ENCODE data around the gene R3HDML.

Gene R3HDML

GRCh38 chr20:44336725-44337380, at the start of gene R3HDML:
R3HDML (plus strand) TSS chr20:44337043; CDS start chr20:44337158, 115 bp downstream.
- Histone ChIP-seq H3K4me1 (ENCODE audit: insufficient read depth, low read length, severe bottlenecking) (no peaks in the 10 kb centered on the region), H4K20me1 (ENCODE audit: insufficient read depth, low read length) (no peaks in the 10 kb centered on the region), H3K9me2 (ENCODE audit: low read depth, low read length) (no peaks in the 10 kb centered on the region), H3K36me3 (ENCODE audit: insufficient read depth, low read length) (no peaks in the 10 kb centered on the region), H3K9ac (ENCODE audit: low read length) (no peak within 1 kb of the TSS), H3K4me3 (ENCODE audit: low read depth, low read length, poor library complexity, severe bottlenecking) (no peak within 1 kb of the TSS), H3K27ac (ENCODE audit: low read depth, low read length, poor library complexity, severe bottlenecking) (no peak within 1 kb of the TSS), H3F3A (ENCODE audit: insufficient read depth, low read length) (no peaks in the 10 kb centered on the region), H2AFZ (ENCODE audit: low read length) (no peak within 1 kb of the TSS), H3K79me2 (ENCODE audit: insufficient read depth, low read length) (no peaks in the 10 kb centered on the region), H3K27me3 (ENCODE audit: insufficient read depth, low read length) (no peaks in the 10 kb centered on the region; the same call in 1 of the 2 replicates), H3K9me3 (ENCODE audit: low read length) (no peaks in the 10 kb centered on the region), H3K4me2 (ENCODE audit: low read length) (no peak within 1 kb of the TSS)
- TF ChIP-seq CTCF (IDR thresholded peaks at IDR 0.05; ENCODE audit: low read length) (no peak), EZH2 (IDR thresholded peaks at IDR 0.05; ENCODE audit: borderline replicate concordance, low read length) (no peak)

- no peaks in the 10 kb centered on the region for H3K4me1 ChIP-seq (ENCODE audit: insufficient read depth, low read length, severe bottlenecking)
- no peaks in the 10 kb centered on the region for H3K9me2 ChIP-seq (ENCODE audit: low read depth, low read length)
- no peak overlapping the region for H3K4me2 ChIP-seq (ENCODE audit: low read length)
- H3K27ac ChIP-seq (ENCODE audit: low read depth, low read length, poor library complexity, severe bottlenecking), result no peak overlapping the region
- H3K79me2 ChIP-seq (ENCODE audit: insufficient read depth, low read length), result no peaks in the 10 kb centered on the region
- no peak overlapping the region for H2AFZ ChIP-seq (ENCODE audit: low read length)
- H3F3A ChIP-seq (ENCODE audit: insufficient read depth, low read length), result no peaks in the 10 kb centered on the region
- no peak overlapping the region for H3K9ac ChIP-seq (ENCODE audit: low read length)
- H4K20me1 ChIP-seq (ENCODE audit: insufficient read depth, low read length), result no peaks in the 10 kb centered on the region
- no peak for TF ChIP-seq EZH2 (IDR thresholded peaks at IDR 0.05; ENCODE audit: borderline replicate concordance, low read length)
- TF ChIP-seq CTCF (IDR thresholded peaks at IDR 0.05; ENCODE audit: low read length), result no peak
- H3K27me3 ChIP-seq (ENCODE audit: insufficient read depth, low read length), result no peaks in the 10 kb centered on the region
- no peak overlapping the region for H3K4me3 ChIP-seq (ENCODE audit: low read depth, low read length, poor library complexity, severe bottlenecking)
- H3K36me3 ChIP-seq (ENCODE audit: insufficient read depth, low read length), result no peaks in the 10 kb centered on the region
- H3K9me3 ChIP-seq (ENCODE audit: low read length), result 0 out of 2 replicates have a peak, but pooled peaks cover 3% of the 10 kb centered on the region
Measured at GRCh38 chr20:44287272-44288097, 49.4 kb upstream of the R3HDML start.

GRCh38 chr20:44288252-44288651, 48.6 kb upstream of the R3HDML start:
- TF ChIP-seq CTCF (IDR thresholded peaks at IDR 0.05; ENCODE audit: low read length) (no peak), EZH2 (IDR thresholded peaks at IDR 0.05; ENCODE audit: borderline replicate concordance, low read length) (no peak)
- no peaks in the 10 kb centered on the region for H4K20me1 ChIP-seq (ENCODE audit: insufficient read depth, low read length)

More at GRCh38 chr20:44288252-44288651, 48.6 kb upstream of the R3HDML start:
- Histone ChIP-seq H3K4me2 (ENCODE audit: low read length) (no peak overlapping the region), H3K4me3 (ENCODE audit: low read depth, low read length, poor library complexity, severe bottlenecking) (no peak overlapping the region), H2AFZ (ENCODE audit: low read length) (no peak overlapping the region), H3K36me3 (ENCODE audit: insufficient read depth, low read length) (no peaks in the 10 kb centered on the region), H3K9me2 (ENCODE audit: low read depth, low read length) (no peaks in the 10 kb centered on the region), H3K27ac (ENCODE audit: low read depth, low read length, poor library complexity, severe bottlenecking) (no peak overlapping the region), H3K27me3 (ENCODE audit: insufficient read depth, low read length) (no peaks in the 10 kb centered on the region), H3K9ac (ENCODE audit: low read length) (no peak overlapping the region), H3K79me2 (ENCODE audit: insufficient read depth, low read length) (no peaks in the 10 kb centered on the region), H3K4me1 (ENCODE audit: insufficient read depth, low read length, severe bottlenecking) (no peaks in the 10 kb centered on the region), H3F3A (ENCODE audit: insufficient read depth, low read length) (no peaks in the 10 kb centered on the region), H3K9me3 (ENCODE audit: low read length) (0 out of 2 replicates have a peak, but pooled peaks cover 3% of the 10 kb centered on the region)
